Stimulated activated memory B cell treated with anti-CD40 and anti-IgM and Interleukin-4, amounts not matched to agents 10 μg/mL and 1 μg/mL and 100 μg/mL, for 72 hours (primary cell): ENCODE results near the gene KAT2B.

ENCODE experiments used
- ATAC-seq: fragments of 150-1000 bp; cut with Tn5 transposase; 2 replicates; pipeline ENCODE4 v1.10.0; 2021
- H3K27ac Mint-ChIP-seq: one replicate; pipeline ENCODE4 v1.8.0; 2022; ENCODE audit warnings: mild to moderate bottlenecking, mixed read lengths
- H3K27me3 Mint-ChIP-seq: one replicate; pipeline ENCODE4 v1.8.0; 2022; ENCODE audit warnings: mixed read lengths
- H3K36me3 Mint-ChIP-seq: one replicate; pipeline ENCODE4 v1.8.0; 2022; ENCODE audit warnings: mixed read lengths
- H3K4me1 Mint-ChIP-seq: one replicate; pipeline ENCODE4 v1.8.0; 2022; ENCODE audit warnings: mixed read lengths
- H3K4me3 Mint-ChIP-seq: one replicate; pipeline ENCODE4 v1.8.0; 2022; ENCODE audit warnings: mild to moderate bottlenecking, moderate library complexity, mixed read lengths
- H3K9me3 Mint-ChIP-seq: one replicate; pipeline ENCODE4 v1.8.0; 2022; ENCODE audit warnings: mixed read lengths

The KAT2B gene

DNA sequence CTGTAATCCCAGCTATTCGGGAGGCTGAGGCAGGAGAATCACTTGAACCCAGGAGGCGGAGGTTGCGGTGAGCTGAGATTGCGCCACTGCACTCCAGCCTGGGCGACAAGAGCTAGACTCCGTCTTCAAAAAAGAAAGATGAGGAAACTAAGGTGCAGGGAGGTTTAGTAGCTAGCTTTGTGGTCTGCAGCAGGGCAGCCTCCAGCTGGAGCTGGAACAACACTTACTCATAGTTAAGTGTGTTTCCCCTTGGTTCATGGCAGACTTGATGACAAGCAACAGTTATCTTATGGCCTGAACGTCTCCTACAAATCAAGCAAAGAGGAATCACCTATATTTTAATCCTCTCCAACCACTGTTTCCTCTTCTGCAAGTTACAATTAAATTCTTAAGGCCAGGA is 12.6 kb downstream of the KAT2B start:
- Mint-ChIP-seq H3K4me1 (peaks cover 49% of the 10 kb centered on the region), H3K27ac (peak overlapping the region; percentile 96), H3K27me3 (no peaks in the 10 kb centered on the region), H3K4me3 (no peak overlapping the region), H3K36me3 (no peaks in the 10 kb centered on the region), H3K9me3 (no peaks in the 10 kb centered on the region)
- no peak for ATAC-seq

DNA sequence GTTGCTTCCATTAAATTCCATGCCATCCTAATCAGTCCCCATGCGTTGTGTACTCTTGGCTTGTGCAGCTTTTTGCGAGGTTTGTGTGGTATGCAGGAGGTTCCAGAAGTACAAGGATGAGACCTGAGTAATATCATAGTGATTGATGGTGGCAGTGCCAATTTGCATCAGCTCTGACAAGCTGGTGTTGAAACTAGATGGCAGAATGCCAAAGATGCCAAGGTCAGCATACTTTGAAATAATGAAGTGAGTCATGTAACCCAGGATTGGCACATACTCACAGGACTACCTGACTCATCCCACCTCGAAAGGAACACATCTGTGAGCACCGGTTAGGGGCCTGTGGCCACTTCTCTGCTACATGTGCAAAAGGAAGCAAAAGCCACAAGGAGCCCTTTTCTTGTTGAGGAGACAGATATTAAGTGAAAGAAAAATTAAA is 14.3 kb downstream of the KAT2B start:
- no peak overlapping the region for H3K27ac Mint-ChIP-seq
- H3K9me3 Mint-ChIP-seq: no peaks in the 10 kb centered on the region
- H3K4me1 Mint-ChIP-seq: peaks cover 38% of the 10 kb centered on the region
- H3K36me3 Mint-ChIP-seq: no peaks in the 10 kb centered on the region
- ATAC-seq: peak; percentile 93
- no peak overlapping the region for H3K4me3 Mint-ChIP-seq
- H3K27me3 Mint-ChIP-seq: no peaks in the 10 kb centered on the region

DNA sequence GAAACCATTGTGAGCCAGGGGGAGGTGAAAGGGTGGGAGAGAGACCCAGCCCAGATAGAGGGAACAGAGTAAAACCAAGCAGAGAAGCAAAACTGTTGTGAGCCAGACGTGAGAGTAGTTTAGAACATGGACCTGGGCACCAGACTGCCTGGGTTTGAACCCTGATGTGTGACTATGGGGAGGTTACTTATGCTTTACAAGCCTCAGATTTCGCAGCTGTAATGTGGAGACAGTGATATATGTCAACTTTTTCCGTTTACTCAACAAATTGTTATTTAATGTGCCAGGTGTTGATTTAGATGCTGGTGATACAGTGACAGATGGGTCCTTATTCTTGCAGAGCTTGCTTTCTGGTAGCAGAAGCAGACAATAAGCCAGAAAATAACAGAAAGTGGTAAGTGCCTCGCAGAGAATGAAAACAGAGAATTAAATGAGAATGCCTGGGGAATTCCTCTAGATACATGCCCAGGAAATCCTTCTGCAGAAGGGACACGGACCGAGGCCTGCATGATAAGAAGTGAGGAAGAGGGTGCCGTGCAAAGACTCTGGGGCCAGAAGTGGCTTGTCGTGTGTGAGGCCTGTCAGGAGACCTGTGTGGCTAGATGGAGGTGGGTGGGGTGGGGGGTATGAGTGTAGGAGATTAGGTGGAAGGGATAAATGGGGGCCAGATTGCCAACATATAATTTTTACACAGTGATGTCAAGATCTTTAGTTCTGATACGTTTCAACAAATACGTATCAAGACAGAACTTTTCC is 15.0 kb downstream of the KAT2B start:
- no peak overlapping the region for H3K27ac Mint-ChIP-seq
- no peak overlapping the region for H3K4me3 Mint-ChIP-seq
- H3K27me3 Mint-ChIP-seq: no peaks in the 10 kb centered on the region
- H3K36me3 Mint-ChIP-seq: peaks cover 4% of the 10 kb centered on the region
- peaks cover 38% of the 10 kb centered on the region for H3K4me1 Mint-ChIP-seq
- ATAC-seq: peak; percentile 67
- peaks cover 2% of the 10 kb centered on the region for H3K9me3 Mint-ChIP-seq

DNA sequence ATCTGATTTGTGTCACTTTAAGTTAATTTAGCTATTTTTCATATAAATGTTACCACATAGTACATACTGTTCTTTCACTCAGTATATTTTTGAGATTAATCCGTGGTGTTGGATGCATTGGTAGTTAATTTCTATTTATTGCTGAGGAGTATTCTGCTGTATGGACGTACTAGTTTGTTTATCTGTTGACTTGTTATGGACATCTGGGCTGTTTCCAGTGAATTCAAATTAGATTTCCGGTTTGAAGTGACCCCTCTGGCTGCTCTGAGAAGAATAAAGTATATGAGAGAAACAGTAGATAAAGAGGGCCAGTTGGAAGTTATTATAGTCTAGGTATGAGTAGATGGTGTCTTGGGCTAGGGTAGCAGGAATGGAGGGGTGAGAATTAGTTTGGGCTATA is 15.6 kb downstream of the KAT2B start:
- Mint-ChIP-seq H3K4me1 (peaks cover 40% of the 10 kb centered on the region), H3K36me3 (peaks cover 4% of the 10 kb centered on the region), H3K4me3 (no peak overlapping the region), H3K27ac (no peak overlapping the region), H3K27me3 (no peaks in the 10 kb centered on the region), H3K9me3 (peaks cover 2% of the 10 kb centered on the region)
- no peak for ATAC-seq

DNA sequence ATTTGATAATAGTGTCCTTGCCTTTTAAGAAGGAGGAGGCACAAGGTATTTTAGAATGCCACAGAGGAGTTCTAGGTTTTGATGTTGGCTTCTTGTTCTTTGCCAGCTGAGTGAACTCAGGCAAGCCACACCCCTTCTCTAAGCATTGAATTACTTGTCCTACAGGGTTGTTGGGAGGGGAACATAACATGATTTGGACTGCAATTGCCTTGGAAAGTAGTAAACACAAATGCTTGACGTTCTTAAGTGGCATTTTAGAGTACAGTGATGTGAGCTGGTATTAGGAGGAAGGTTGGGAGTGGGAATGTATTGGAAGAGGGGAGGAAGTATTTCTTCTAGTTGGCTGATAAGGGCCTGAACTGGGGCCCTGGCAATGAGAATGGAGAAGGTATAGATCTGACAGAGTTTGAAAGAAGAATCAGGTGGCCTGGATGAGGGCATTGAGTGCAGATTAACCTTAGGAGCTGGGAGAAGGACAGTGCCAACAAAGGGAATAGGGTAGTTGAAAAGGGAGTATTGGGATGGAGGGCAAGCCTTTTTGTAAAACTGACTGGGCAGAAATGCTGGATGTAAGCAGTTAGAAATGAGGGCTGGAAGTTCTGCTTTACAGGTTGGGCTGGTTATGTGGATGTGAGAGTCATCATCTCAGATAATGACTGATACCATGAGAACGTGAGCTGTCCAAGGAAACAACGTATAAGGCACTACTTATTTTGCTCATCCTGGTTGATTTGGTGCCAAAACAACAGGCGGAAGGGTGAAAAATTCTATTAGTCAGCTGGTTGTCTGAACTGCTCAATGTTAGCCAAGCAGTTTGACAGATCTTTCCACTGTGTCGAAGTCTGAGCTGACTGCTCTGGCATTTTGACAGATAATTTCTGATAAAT is 16.7 kb downstream of the KAT2B start:
- Mint-ChIP-seq H3K36me3 (peaks cover 4% of the 10 kb centered on the region), H3K4me1 (peaks cover 37% of the 10 kb centered on the region), H3K27me3 (no peaks in the 10 kb centered on the region), H3K9me3 (peaks cover 2% of the 10 kb centered on the region), H3K4me3 (no peak overlapping the region), H3K27ac (no peak overlapping the region)
- ATAC-seq: peak; percentile 79

DNA sequence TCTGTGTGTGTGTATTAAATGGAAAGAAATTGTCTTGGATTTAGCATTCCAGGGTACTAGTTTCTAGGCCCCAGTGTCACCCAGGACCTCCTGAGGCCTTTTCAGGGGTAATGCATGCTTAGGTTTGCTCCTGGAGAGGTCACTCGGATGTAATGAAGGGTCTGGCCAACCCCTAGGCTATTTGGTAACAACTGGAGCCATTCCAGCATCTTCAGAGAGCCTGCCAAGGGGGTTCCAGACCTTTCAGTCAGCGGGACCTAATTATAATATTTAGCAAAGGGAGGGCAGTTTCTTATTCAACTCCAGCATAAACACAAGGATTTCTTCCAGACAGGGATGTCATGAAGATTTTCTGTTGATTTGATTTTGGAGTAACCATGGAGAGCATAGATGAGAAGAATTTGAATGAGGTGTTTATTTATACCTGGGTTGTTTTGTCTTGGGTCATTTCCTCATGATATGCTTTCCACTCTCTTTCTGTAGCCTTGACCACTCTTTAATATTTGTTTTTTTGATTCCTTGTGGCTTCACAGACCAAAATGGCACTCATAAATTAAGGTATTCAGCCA is 17.4 kb downstream of the KAT2B start:
- no peak for ATAC-seq
- no peaks in the 10 kb centered on the region for H3K27me3 Mint-ChIP-seq
- peaks cover 2% of the 10 kb centered on the region for H3K9me3 Mint-ChIP-seq
- no peak overlapping the region for H3K4me3 Mint-ChIP-seq
- H3K27ac Mint-ChIP-seq: no peak overlapping the region
- H3K36me3 Mint-ChIP-seq: peaks cover 4% of the 10 kb centered on the region
- H3K4me1 Mint-ChIP-seq: peaks cover 33% of the 10 kb centered on the region

DNA sequence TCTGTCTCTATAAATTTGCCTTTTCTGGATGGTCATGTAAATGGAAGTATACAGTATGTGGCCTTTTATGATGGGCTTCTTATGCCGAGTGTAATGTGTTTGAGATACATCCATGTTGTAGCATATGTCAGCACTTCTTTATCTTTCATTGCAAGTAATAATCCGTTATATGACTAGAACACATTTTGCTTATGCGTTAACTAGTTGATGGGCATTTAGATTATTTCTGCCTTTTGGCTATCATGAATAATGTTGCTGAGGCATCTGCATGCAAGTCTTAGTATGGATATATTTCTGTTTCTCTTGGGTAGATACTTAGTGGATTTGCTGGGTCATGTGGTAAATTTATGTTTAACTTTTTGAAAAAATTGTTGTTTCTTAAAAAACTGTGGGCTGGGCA is 19.7 kb downstream of the KAT2B start:
- ATAC-seq: no peak
- Mint-ChIP-seq H3K27me3 (no peaks in the 10 kb centered on the region), H3K4me3 (no peak overlapping the region), H3K27ac (no peak overlapping the region), H3K36me3 (peaks cover 5% of the 10 kb centered on the region), H3K9me3 (peaks cover 2% of the 10 kb centered on the region), H3K4me1 (peaks cover 40% of the 10 kb centered on the region)

DNA sequence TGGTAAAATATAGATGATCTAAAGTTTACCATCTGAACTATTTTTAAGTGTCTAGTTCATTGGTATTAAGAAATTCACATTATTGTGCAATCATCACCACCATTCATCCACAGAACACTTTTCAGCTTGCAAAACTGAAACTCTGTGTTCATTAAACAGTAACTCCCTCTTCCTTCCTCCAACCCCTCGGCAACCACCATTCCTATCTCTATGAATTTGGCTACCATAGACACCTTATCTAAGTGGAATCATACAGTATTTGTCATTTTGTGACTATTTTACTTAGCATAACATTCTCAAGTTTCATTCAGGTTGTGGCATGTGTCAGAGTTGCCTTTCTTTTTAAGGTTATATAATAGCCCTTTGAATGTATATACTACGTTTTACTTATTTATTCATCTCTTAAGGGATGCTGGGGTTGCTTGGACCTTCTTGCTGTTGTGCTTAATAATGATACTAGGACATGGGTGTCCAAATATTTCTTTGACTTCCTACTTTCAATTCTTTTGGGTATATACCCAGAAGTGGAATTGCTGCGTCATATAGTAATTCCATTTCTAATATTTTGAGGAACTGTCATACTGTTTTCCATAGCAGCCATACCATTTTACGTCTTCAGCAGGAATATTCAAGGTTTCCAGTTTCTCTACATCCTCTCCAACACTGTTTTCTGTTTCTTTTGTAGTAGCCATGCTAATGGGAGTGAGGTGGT is 20.9 kb downstream of the KAT2B start:
- Mint-ChIP-seq H3K27ac (peak overlapping the region; percentile 28), H3K9me3 (peaks cover 2% of the 10 kb centered on the region), H3K4me3 (no peak overlapping the region), H3K27me3 (no peaks in the 10 kb centered on the region), H3K4me1 (peaks cover 48% of the 10 kb centered on the region), H3K36me3 (peaks cover 8% of the 10 kb centered on the region)
- ATAC-seq: no peak

DNA sequence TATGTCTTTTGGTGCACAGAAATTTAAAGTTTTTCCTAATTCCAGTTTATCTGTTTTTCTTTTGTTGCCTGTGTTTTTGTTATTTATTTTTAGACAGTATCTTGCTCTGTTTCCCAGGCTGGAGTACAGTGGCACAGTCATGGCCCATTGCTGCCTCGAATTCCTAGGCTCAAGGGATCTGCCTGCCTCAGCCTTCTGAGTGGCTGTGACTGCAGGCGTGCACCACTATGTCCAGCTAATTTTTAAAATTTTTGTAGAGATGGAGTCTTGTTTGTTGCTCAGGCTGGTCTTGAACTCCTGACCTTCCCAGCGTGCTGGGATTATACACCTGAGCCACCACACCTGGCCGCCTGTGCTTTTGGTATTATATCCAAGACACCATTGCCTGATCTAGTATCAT is 22.8 kb downstream of the KAT2B start:
- peaks cover 53% of the 10 kb centered on the region for H3K4me1 Mint-ChIP-seq

DNA sequence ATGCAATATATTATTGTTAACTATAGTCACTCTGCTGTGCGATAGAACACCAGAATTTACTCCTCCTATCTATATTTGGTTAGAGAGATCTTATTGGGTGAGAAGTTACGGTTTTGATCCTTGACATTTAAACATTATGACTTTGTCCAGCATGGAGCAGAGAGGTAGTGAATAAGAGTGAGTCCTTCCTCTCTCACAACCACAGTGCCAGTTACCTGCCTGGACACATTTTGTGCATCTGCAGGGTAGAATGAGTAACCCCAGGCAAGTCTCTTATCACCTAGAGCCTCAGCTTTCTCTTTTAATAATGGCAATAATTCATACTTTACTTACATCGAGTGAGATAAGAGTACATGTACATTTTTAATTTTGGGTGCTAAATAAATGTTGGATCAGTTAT is 24.1 kb downstream of the KAT2B start:
- no peak overlapping the region for H3K27ac Mint-ChIP-seq
- peaks cover 15% of the 10 kb centered on the region for H3K36me3 Mint-ChIP-seq
- H3K4me1 Mint-ChIP-seq: peaks cover 61% of the 10 kb centered on the region
- no peak overlapping the region for H3K4me3 Mint-ChIP-seq
- peaks cover 2% of the 10 kb centered on the region for H3K9me3 Mint-ChIP-seq
- no peak for ATAC-seq
- no peaks in the 10 kb centered on the region for H3K27me3 Mint-ChIP-seq

More for the DNA sequence above, 22.8 kb downstream of the KAT2B start:
- no peak for ATAC-seq
- peaks cover 8% of the 10 kb centered on the region for H3K36me3 Mint-ChIP-seq
- H3K27me3 Mint-ChIP-seq: no peaks in the 10 kb centered on the region
- H3K4me3 Mint-ChIP-seq: no peak overlapping the region
- no peak overlapping the region for H3K27ac Mint-ChIP-seq
- H3K9me3 Mint-ChIP-seq: peaks cover 2% of the 10 kb centered on the region

DNA sequence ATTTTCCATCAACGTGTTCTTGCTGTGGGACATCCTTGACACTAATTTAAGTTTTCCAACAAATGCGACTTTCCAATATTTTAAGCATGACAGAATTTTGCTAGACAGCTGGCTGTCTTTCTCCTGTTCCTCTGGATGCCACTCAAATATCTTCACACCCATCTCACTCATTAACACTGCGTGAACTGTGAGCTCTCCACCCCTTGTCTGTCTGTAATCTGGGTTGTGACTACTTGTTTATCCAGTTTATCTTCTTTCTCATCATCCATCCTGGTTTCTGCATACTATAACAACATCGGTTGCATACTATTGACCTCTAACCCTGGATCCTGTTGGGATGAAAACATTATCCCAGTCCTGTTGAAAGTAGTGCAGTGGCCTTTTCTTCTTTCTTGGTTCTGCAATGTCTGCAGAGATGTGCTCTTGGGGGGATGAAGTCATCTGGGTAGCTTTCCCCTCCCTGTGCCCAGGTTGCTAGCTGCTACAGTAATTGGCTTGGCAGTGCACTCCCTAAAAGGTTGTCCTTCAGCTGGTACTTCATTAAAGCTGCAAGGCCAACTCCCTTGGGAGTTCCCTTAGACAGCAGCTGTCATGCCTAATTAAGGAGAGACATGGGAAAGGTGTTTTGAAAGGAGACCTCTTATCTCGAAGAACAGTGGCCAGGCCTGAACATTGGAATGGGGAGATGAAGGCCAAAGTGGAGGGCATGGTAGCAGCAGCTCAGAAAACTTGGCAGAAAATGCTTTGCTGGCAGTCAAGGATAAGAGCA is 24.7 kb downstream of the KAT2B start:
- Mint-ChIP-seq H3K36me3 (peaks cover 12% of the 10 kb centered on the region), H3K27ac (no peak overlapping the region), H3K27me3 (no peaks in the 10 kb centered on the region), H3K9me3 (no peaks in the 10 kb centered on the region), H3K4me1 (peaks cover 64% of the 10 kb centered on the region), H3K4me3 (no peak overlapping the region)
- ATAC-seq: no peak

DNA sequence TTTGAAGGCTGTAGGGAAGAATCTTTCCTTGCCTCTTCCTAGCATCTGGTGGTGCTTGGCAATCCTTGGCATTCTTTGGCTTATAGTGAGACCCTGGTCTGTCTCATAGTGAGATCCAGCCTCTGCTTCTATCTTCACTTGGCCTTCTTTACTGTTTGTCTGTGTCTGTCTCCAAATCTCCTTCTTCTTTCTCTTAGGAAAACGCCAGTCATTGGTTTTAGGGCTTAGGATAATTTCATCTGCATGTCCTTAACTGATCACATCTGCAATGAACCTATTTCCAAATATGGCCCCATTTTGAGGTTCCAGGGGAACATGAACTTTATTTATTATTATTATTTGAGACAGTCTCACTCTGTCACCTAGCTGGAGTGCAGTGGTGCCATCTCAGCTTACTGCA is 25.8 kb downstream of the KAT2B start:
- Mint-ChIP-seq H3K4me1 (peaks cover 59% of the 10 kb centered on the region), H3K9me3 (no peaks in the 10 kb centered on the region), H3K27ac (no peak overlapping the region), H3K4me3 (no peak overlapping the region), H3K27me3 (no peaks in the 10 kb centered on the region), H3K36me3 (peaks cover 11% of the 10 kb centered on the region)
- no peak for ATAC-seq

DNA sequence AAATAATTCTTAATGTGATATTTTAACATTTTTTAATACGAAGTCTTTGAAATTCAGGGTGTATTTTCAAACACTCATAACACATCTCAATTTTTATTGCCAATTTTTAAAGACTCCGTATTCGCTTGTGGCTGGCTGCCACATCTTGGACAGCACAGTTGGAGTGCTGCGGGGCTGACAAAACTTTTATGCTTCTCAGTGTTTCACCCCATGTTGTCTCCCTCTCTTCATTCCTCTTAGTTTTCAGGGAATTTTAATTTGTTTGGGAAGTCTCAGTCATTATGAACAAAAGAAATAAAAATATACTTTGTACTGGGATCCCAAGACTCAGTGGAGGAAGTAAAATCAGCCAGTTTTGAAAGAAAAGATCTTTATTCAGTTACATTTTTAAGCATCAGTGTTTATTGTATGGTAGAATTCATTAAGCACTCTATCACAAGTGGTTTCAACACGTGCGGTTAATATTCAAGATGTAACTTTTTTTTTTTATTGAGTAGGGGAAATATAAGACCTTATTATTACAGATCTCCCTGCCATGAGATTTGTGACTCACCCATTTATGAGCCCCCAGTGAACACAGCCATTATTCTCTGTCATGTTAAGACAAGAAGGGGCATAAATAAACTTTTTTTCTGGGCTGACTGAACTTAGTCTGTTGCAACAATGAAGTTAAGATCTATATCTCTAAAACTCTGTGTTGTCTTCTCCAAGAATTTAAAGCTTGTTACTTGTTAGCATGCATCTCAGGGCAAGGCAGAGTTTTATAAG is 26.8 kb downstream of the KAT2B start:
- H3K4me1 Mint-ChIP-seq: peaks cover 53% of the 10 kb centered on the region
- peaks cover 21% of the 10 kb centered on the region for H3K36me3 Mint-ChIP-seq
- no peak overlapping the region for H3K27ac Mint-ChIP-seq
- no peak for ATAC-seq
- H3K27me3 Mint-ChIP-seq: no peaks in the 10 kb centered on the region
- no peak overlapping the region for H3K4me3 Mint-ChIP-seq
- no peaks in the 10 kb centered on the region for H3K9me3 Mint-ChIP-seq
